Immature natural killer cell (primary cell): Measurements from ENCODE around the gene TEX28. TPM values are rescaled to one million over a fixed set of nuclear protein-coding genes. Genes with fewer than 3 reads are reported as not detected.
A peak's percentile ranks its signal among the peaks of the same experiment; 100 is the strongest.
"Not testable (repeated sequence)": the region's sequence is repeated elsewhere in the genome, so short reads cannot be mapped to it uniquely, and the experiment has no call there.

Experiments
- DNase-seq, 3 donors: peaks; one replicate each; pipeline ENCODE4 v3.0.0; 2022; ENCODE audit warnings: mixed read lengths in 1 of 3
- H3K27ac Mint-ChIP-seq, 6 donors: one replicate each; pipeline ENCODE4 v1.8.0; 2020; ENCODE audit warnings: mixed read lengths in 6 of 6, mild to moderate bottlenecking in 5 of 6, inconsistent platforms in 4 of 6, moderate library complexity in 3 of 6
- H3K27me3 Mint-ChIP-seq, 3 donors: one replicate each; pipeline ENCODE4 v1.8.0; 2020 to 2021; ENCODE audit warnings: low read depth in 3 of 3, mild to moderate bottlenecking in 3 of 3, mixed read lengths in 3 of 3, moderate library complexity in 3 of 3, inconsistent platforms in 1 of 3
- H3K36me3 Mint-ChIP-seq, 3 donors: one replicate each; pipeline ENCODE4 v1.8.0; 2020; ENCODE audit warnings: mixed read lengths in 3 of 3, inconsistent platforms in 2 of 3, mild to moderate bottlenecking in 2 of 3
- H3K4me1 Mint-ChIP-seq, 2 donors: one replicate each; pipeline ENCODE4 v1.8.0; 2020; ENCODE audit warnings: inconsistent platforms in 2 of 2, mild to moderate bottlenecking in 2 of 2, mixed read lengths in 2 of 2, moderate library complexity in 1 of 2
- H3K4me3 Mint-ChIP-seq, 5 donors: one replicate each; pipeline ENCODE4 v1.8.0; 2020; ENCODE audit warnings: mild to moderate bottlenecking in 5 of 5, mixed read lengths in 5 of 5, inconsistent platforms in 3 of 5, moderate library complexity in 3 of 5
- H3K9me3 Mint-ChIP-seq, 6 donors: one replicate each; pipeline ENCODE4 v1.8.0; 2020; ENCODE audit warnings: mild to moderate bottlenecking in 6 of 6, mixed read lengths in 6 of 6, inconsistent platforms in 4 of 6, moderate library complexity in 3 of 6
- polyA plus RNA-seq, 3 donors: library from polyadenylated mRNA; unstranded; fragments of 300-500 nt; fragmentation: Illumina TruSeq; gene quantifications; one replicate each; pipeline ENCODE4 v1.2.3, GENCODE V29; 2021

TEX28 gene
- polyA plus RNA-seq: under 1 TPM in 1 of 3 donors, not detected in 2; 0.46 TPM

DNA sequence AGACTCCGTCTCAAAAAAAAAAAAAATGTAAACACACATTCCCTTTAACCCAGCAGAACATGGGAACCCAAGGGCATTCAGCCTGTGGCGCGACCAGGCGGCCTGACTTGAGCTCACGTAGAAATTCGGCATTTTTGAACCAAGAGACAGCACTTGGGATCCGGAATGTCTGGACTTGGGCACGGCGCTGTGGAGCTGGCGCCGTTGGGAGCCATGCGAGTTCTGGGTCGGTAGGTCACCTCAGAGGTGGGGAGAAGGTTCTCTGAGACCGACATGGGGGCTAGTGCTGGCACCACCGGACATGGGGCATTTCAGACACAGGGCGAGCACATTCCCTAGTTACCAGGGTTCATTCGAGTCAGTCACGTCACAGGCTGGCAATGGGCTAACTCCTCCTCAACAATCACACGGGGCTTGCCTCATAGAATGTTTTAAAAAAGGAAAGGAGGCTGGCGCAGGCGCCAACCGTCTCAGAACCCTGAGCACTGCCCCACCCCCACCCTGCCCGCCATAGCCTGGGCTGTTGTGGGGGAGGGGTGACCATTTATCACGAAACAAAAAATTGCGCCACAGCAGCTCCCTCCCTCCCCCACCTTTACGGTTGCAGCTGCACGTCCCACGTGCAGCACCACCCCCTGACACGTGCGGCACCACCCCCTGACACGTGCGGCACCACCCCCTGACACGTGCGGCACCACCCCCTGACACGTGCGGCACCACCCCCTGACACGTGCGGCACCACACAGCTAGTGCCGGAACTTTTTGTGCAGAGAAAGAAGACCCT is at the start of gene TEX28:
TSS of gene TEX28 (minus strand) at position 334 of the 784 bp plus-strand sequence. CDS start 3,007 bp downstream, outside the sequence.
- no peak for DNase-seq
- H3K36me3 Mint-ChIP-seq: no peaks in the 10 kb centered on the region
- H3K27ac Mint-ChIP-seq: peak within 1 kb of the TSS in 1 of 6 donors; percentile 53
- H3K4me3 Mint-ChIP-seq: no peak within 1 kb of the TSS
- no peaks in the 10 kb centered on the region for H3K9me3 Mint-ChIP-seq
- H3K27me3 Mint-ChIP-seq: peaks cover 0 to 3% (median 0%) of the 10 kb centered on the region in 3 donors
- no peaks in the 10 kb centered on the region for H3K4me1 Mint-ChIP-seq

GRCh38 chrX:154343620-154344019 is 48.7 kb upstream of the TEX28 start:
- not testable (repeated sequence) for H3K27ac Mint-ChIP-seq

GRCh38 chrX:154343063-154343462 is 48.1 kb upstream of the TEX28 start:
- not testable (repeated sequence) for H3K4me3 Mint-ChIP-seq, DNase-seq, H3K9me3 Mint-ChIP-seq, H3K36me3 Mint-ChIP-seq, H3K27ac Mint-ChIP-seq
- Mint-ChIP-seq H3K27me3 (peaks cover 8 to 11% (median 8%) of the 10 kb centered on the region in 3 donors), H3K4me1 (peaks cover 11% of the 10 kb centered on the region in 2 donors)

More at GRCh38 chrX:154343620-154344019, 48.7 kb upstream of the TEX28 start:
- H3K9me3 Mint-ChIP-seq, H3K36me3 Mint-ChIP-seq, H3K4me3 Mint-ChIP-seq, DNase-seq: not testable (repeated sequence)
- peaks cover 16 to 17% of the 10 kb centered on the region in 2 donors for H3K4me1 Mint-ChIP-seq
- peaks cover 11 to 12% (median 12%) of the 10 kb centered on the region in 3 donors for H3K27me3 Mint-ChIP-seq

- peak in 2 of 3 donors; percentile 36 to 64 for DNase-seq
- not testable (repeated sequence) for H3K27ac Mint-ChIP-seq, H3K36me3 Mint-ChIP-seq, H3K27me3 Mint-ChIP-seq, H3K4me3 Mint-ChIP-seq, H3K4me1 Mint-ChIP-seq, H3K9me3 Mint-ChIP-seq
These were observed 46.7 kb upstream of the TEX28 start for GRCh38 chrX:154341399-154342298.

- Mint-ChIP-seq H3K9me3 (no peaks in the 10 kb centered on the region), H3K4me3 (no peak overlapping the region), H3K27me3 (peaks cover 0 to 5% (median 0%) of the 10 kb centered on the region in 3 donors), H3K4me1 (peaks cover 15 to 19% of the 10 kb centered on the region in 2 donors), H3K36me3 (no peaks in the 10 kb centered on the region), H3K27ac (peak overlapping the region in 5 of 6 donors; percentile 46 to 91 (median 81))
- DNase-seq: no peak
These were observed 39.6 kb upstream of the TEX28 start for GRCh38 chrX:154334496-154334895.

- peak overlapping the region in 3 of 5 donors; percentile 5 to 68 (median 50) for H3K4me3 Mint-ChIP-seq
- H3K27ac Mint-ChIP-seq: peak overlapping the region; percentile 68 to 93 (median 82)
- H3K36me3 Mint-ChIP-seq: no peaks in the 10 kb centered on the region
- peaks cover 15 to 19% of the 10 kb centered on the region in 2 donors for H3K4me1 Mint-ChIP-seq
- H3K27me3 Mint-ChIP-seq: peaks cover 0 to 5% (median 0%) of the 10 kb centered on the region in 3 donors
- no peaks in the 10 kb centered on the region for H3K9me3 Mint-ChIP-seq
- DNase-seq: no peak
These were observed 38.9 kb upstream of the TEX28 start for GRCh38 chrX:154333837-154334271.

DNA sequence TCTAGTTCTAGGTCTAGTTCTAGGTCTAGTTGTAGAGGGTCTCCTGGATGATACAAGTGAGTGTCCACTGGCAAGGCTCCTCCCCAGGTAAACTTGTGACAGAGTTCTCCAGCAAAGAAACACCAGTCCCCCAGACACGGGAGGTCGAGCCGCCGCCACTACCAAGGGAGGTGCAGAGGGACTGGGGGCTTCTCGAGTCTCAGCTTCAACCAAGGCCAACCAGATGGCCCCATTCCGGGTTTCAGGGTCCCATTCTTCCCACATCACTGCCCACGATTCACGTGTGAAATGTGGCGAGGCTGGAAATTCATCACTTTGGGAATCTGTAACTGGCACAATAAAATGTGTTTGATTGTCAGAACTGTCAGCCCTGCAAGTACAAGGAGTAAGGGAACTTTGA is 38.2 kb upstream of the TEX28 start:
- H3K27me3 Mint-ChIP-seq: peaks cover 0 to 5% (median 0%) of the 10 kb centered on the region in 3 donors
- H3K27ac Mint-ChIP-seq: no peak overlapping the region
- no peaks in the 10 kb centered on the region for H3K9me3 Mint-ChIP-seq
- no peak overlapping the region for H3K4me3 Mint-ChIP-seq
- H3K36me3 Mint-ChIP-seq: no peaks in the 10 kb centered on the region
- H3K4me1 Mint-ChIP-seq: peaks cover 19 to 20% of the 10 kb centered on the region in 2 donors
- DNase-seq: no peak

DNA sequence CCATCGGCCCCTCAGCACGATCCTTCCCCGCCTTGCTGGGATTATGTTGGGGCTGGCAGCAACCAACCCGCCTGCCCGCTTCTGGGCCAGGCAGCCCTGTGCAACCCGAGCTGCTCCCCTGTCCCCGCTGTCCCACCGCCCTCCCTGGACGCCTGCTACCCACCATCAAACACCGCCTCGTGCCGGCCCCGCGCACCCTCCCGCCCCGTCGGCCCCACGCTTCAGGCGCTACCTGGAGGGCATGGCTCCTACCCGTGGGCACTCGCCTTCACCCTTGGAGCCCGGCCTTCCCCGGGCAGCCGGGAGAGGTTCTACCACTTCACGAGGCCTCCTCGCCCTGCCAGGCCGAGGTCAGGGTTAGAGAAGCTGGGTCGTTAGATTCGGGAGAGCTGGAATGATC is 37.6 kb upstream of the TEX28 start:
- H3K4me1 Mint-ChIP-seq: peaks cover 24 to 26% of the 10 kb centered on the region in 2 donors
- H3K27ac Mint-ChIP-seq: no peak overlapping the region
- H3K36me3 Mint-ChIP-seq: no peaks in the 10 kb centered on the region

DNA sequence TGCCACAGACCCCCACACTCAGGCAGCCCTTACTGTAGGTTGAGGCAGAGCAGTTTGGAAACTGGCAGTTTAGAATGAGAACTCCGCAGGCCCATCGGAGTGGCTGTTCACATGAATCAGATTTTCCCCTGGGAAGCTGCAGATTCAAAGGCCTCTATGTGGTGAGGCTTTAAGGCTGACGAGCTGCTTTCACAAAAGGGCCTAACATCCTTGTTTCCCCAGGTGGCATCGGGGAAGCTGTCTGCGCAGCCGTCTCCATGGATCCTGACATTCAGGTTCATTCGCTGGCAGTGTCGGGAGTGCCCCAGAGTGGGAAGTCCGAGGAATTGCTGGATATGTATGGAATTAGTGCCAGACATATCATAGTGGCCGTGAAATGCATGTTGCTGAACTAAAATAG is 34.4 kb upstream of the TEX28 start:
- peak overlapping the region in 1 of 6 donors; percentile 2 for H3K27ac Mint-ChIP-seq
- H3K27me3 Mint-ChIP-seq: peaks cover 0 to 12% (median 4%) of the 10 kb centered on the region in 3 donors
- H3K4me1 Mint-ChIP-seq: peaks cover 41 to 42% of the 10 kb centered on the region in 2 donors
- no peaks in the 10 kb centered on the region for H3K36me3 Mint-ChIP-seq
- no peaks in the 10 kb centered on the region for H3K9me3 Mint-ChIP-seq
- no peak overlapping the region for H3K4me3 Mint-ChIP-seq
- no peak for DNase-seq

More for the DNA sequence above, 37.6 kb upstream of the TEX28 start:
- H3K27me3 Mint-ChIP-seq: peaks cover 0 to 10% (median 0%) of the 10 kb centered on the region in 3 donors
- no peak for DNase-seq
- H3K9me3 Mint-ChIP-seq: no peaks in the 10 kb centered on the region
- no peak overlapping the region for H3K4me3 Mint-ChIP-seq

DNA sequence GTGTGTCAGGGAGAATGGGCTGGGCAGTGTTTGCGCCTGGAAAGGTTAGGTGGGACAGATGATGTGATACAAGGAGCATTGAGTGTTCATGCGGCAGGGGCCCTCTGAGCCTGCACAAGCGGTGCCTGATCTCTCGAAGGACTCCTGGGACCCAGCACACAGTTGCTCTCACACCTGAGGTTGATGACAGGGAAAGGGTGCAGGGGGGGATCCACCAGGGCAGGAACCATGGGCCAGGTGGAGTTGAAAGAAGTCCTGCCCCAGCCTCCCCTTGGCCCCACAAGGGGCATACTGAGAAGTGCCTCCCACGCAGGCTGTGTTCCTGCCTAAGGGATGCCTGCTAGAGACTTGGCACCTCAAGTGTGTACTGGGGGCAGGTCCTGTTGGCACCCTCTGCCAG is 33.7 kb upstream of the TEX28 start:
- H3K36me3 Mint-ChIP-seq: no peaks in the 10 kb centered on the region
- H3K9me3 Mint-ChIP-seq: no peaks in the 10 kb centered on the region
- H3K4me1 Mint-ChIP-seq: peaks cover 35 to 37% of the 10 kb centered on the region in 2 donors
- H3K27ac Mint-ChIP-seq: peak overlapping the region in 1 of 6 donors; percentile 50
- H3K27me3 Mint-ChIP-seq: peaks cover 0 to 10% (median 4%) of the 10 kb centered on the region in 3 donors
- no peak for DNase-seq
- H3K4me3 Mint-ChIP-seq: peak overlapping the region in 1 of 5 donors; percentile 36

- Mint-ChIP-seq H3K27ac (peak overlapping the region; percentile 29 to 87 (median 82)), H3K9me3 (no peaks in the 10 kb centered on the region)
These were observed 32.3 kb upstream of the TEX28 start for GRCh38 chrX:154327038-154327820.

DNA sequence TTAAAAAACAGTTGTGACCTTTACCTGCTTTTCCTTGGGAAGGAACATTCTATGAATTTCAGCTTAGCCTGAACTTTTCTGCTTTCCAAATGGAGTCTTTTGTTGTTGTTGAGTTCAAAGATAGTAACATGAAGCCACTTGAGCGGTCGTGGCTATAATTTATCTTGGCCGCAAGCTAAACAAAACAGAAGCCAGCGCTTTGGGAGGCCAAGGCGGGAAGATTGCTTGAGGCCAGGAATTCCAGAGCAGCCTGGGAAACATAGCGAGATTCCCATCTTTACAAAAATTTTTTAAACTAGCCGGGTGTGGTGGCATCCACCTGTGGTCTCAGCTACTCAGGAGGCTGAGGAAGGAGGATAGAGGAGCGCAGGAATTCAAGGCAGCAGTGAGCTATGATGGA is 30.6 kb upstream of the TEX28 start:
- peaks cover 31 to 35% of the 10 kb centered on the region in 2 donors for H3K4me1 Mint-ChIP-seq
- no peaks in the 10 kb centered on the region for H3K9me3 Mint-ChIP-seq
- H3K27ac Mint-ChIP-seq: peak overlapping the region in 2 of 6 donors; percentile 23 to 75
- H3K27me3 Mint-ChIP-seq: peaks cover 0 to 12% (median 4%) of the 10 kb centered on the region in 3 donors
- no peak overlapping the region for H3K4me3 Mint-ChIP-seq
- H3K36me3 Mint-ChIP-seq: no peaks in the 10 kb centered on the region
- DNase-seq: no peak

More at GRCh38 chrX:154327038-154327820, 32.3 kb upstream of the TEX28 start:
- no peaks in the 10 kb centered on the region for H3K36me3 Mint-ChIP-seq
- H3K27me3 Mint-ChIP-seq: peaks cover 0 to 14% (median 4%) of the 10 kb centered on the region in 3 donors
- peaks cover 31 to 35% of the 10 kb centered on the region in 2 donors for H3K4me1 Mint-ChIP-seq
- DNase-seq: peak; percentile 29 to 47 (median 45)
- peak overlapping the region; percentile 1 to 69 (median 48) for H3K4me3 Mint-ChIP-seq

GRCh38 chrX:154323537-154323936 is 28.6 kb upstream of the TEX28 start:
- no peak for DNase-seq
- peaks cover 2 to 12% (median 11%) of the 10 kb centered on the region in 3 donors for H3K27me3 Mint-ChIP-seq
- peaks cover 0 to 4% (median 0%) of the 10 kb centered on the region in 3 donors for H3K36me3 Mint-ChIP-seq
- H3K9me3 Mint-ChIP-seq: no peaks in the 10 kb centered on the region
- H3K4me3 Mint-ChIP-seq: no peak overlapping the region
- no peak overlapping the region for H3K27ac Mint-ChIP-seq
- peaks cover 31 to 34% of the 10 kb centered on the region in 2 donors for H3K4me1 Mint-ChIP-seq
